HPDE6-E6E7 (cell line): Measurements from ENCODE around the gene EIF1AD.
"Not testable (repeated sequence)": the region's sequence is repeated elsewhere in the genome, so short reads cannot be mapped to it uniquely, and the experiment has no call there.

Source experiments
- DNase-seq: peaks from one replicate; pipeline ENCODE4 v3.0.0; 2011; ENCODE audit warnings: missing footprints; ENCODE audit errors: extremely low spot score

Gene EIF1AD

DNA sequence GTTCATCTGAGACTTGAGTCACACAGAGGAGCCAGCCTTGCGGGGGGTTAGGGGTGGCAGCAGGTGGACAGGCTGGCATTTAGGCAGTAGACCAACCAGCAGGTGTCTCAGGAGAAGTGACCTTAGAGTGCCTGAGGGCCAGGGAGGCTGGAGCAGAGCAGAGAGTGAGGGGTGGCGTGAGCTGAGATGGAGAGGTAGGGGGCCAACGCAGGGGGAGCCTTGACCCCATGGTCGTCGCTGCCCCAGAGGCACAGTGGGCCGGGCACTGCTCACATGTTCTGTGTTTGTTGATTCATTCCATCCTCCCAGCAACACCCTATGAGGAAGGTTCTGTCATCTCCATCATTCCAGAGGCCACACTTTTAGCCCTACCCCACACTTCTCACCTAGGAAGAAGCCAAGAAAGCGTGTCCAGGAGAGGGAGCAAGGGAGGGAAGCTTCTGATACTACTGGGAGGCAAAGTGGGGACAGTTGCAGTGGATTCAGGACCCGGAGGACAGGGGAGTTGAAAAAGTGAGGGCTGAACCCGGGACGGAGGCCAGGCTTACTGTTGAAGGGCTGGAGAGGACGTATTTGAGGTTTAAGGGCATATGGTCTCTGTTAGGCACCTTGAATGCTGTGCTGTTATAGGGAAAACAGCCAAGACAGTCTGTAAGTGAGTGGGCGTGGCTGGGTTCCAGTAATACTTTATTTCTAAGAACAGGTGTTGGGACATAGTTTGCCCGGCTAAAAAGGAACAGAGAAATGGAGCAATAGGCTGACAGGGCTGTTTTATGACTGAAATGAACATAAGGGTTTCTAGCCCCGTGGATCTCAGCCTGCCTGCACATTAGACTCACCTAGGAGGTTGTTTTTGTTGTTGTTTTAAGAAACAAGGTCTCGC is 33.1 kb downstream of the EIF1AD start:
- DNase-seq: no peak

DNA sequence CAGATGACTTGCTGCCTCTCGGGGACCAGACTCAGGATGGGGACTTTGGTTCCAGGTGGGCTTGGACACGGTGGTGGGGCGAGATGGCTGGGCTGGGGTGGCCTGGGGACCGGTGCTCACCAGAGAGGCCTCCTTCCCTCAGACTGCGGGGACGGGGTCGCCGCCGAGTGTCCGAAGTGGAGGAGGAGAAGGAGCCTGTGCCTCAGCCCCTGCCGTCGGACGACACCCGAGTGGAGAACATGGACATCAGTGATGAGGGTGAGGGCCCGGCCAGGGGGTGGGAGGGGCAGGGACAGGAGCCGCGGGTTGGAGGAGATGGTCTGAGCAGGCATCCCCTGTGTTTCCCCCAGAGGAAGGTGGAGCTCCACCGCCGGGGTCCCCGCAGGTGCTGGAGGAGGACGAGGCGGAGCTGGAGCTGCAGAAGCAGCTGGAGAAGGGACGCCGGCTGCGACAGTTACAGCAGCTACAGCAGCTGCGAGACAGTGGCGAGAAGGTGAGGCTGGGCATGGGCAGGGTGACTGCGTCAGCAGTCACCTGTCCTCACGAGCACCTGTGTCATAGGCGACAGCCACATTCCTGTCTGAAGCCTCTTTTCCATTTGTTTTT is 34.5 kb downstream of the EIF1AD start:
- no peak for DNase-seq

DNA sequence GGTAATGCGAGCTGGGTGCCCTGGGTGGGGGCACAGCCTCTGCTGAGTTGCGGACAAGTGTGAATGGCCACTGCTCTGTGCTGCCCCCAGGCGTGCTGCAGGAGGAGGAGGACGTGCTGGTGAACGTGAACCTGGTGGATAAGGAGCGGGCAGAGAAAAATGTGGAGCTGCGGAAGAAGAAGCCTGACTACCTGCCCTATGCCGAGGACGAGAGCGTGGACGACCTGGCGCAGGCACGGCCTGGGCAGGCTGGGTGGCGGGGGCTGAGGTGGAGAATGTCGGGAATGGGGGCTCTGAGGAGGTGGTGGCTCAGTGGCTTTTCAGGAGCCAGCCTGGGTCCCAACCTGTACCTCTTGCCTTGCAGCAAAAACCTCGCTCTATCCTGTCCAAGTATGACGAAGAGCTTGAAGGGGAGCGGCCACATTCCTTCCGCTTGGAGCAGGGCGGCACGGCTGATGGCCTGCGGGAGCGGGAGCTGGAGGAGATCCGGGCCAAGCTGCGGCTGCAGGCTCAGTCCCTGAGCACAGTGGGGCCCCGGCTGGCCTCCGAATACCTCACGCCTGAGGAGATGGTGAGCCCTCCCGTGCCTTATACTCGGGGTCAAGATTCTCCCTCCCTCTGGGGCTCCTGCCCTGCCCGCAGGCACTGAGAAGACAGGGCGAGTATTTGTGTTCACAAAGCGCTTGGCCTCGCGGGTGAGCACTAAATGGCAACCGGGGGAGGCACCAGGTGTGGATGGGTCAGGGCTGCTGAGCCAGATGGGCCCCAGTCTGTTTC is 35.8 kb downstream of the EIF1AD start:
- DNase-seq: no peak

DNA sequence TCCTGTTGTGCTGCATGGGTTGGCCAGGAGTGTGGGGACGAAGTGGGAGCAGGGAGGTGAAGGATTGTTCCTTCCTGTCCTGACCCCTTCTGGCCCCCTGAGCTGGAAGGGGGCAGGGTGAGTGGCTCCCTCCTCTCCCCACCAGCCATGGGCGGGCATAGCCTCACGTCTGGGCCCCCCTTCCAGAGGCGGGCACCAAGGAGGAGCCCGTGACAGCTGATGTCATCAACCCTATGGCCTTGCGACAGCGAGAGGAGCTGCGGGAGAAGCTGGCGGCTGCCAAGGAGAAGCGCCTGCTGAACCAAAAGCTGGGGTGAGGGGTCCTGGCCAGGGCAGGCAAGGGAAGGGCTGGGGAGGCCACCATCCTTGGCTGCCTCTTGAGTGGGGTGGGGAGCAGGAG is 37.1 kb downstream of the EIF1AD start:
- no peak for DNase-seq

DNA sequence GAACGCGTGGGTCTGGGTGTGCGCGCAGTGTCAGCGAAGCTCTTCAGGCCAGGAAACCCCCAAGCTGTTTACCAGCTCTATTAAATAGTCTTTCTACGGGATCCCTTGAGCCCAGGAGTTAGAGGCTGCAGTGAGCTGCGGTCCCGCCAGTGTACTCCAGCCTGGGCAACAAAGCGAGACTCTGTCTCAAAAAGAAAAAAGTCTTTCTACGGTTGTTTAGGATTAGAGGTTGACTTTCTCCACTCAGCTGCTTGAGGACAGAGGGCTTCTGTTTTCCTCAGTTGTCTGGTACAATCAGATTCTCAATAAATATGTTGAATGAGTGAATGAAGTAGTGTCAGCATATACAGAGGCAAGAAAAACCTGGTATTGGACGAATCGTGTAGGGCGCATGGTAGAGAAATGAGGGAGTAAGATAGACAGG is 39.8 kb downstream of the EIF1AD start:
- DNase-seq: no peak

DNA sequence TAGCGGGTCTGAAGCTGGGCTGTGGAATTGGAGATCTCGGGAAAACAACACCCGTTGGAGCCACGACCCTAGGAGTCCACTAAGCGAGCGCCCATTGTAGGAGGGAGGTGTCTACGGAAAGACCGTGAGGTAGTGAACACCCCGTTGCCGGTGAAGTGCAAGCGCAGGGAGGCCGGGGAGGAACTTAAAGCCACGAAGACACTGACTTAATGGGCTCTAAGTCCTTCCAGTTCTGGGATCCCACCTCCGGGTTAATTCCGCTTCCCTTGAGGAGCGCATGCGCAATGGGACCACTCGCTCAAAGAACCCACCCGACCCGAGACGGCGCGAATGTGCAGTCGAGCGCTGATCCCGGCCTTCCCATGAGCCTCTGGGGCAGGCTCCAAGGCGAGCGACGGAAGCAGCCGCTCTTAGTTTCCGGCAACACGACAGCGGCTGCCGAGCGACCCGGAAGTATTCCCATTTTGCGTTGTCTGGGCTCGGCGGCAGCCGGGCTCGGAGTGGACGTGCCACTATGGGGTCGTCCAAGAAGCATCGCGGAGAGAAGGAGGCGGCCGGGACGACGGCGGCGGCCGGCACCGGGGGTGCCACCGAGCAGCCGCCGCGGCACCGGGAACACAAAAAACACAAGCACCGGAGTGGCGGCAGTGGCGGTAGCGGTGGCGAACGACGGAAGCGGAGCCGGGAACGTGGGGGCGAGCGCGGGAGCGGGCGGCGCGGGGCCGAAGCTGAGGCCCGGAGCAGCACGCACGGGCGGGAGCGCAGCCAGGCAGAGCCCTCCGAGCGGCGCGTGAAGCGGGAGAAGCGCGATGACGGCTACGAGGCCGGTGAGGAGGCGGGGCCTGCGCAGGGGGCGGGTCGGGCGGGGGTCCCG is 40.5 kb downstream of the EIF1AD start, which contains the start of gene SART1:
SART1 (plus strand) TSS at position 468 of the 874 bp plus-strand sequence; CDS start at position 515, 47 bp downstream.
- peak; percentile 99 for DNase-seq

DNA sequence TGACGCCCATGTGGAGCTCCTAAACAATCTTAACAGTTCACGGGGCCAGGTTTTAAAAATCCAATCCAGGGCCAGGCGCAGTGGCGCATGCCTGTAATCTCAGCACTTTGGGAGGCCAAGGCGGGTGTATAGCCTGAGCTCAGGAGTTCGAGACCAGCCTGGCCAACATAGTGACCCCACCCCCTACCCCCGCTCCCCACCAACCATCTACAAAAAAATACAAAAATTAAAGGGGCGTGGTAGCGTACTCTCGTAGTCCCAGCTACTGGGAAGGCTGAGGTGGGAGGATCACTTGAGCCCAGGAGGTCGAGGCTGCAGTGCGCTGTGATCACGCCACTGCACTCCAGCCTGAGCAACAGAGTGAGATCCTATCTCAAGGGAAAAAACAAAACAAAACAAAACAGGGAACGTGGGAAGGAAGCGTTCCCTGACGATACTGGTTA is 41.1 kb downstream of the EIF1AD start:
- DNase-seq: no peak

DNA sequence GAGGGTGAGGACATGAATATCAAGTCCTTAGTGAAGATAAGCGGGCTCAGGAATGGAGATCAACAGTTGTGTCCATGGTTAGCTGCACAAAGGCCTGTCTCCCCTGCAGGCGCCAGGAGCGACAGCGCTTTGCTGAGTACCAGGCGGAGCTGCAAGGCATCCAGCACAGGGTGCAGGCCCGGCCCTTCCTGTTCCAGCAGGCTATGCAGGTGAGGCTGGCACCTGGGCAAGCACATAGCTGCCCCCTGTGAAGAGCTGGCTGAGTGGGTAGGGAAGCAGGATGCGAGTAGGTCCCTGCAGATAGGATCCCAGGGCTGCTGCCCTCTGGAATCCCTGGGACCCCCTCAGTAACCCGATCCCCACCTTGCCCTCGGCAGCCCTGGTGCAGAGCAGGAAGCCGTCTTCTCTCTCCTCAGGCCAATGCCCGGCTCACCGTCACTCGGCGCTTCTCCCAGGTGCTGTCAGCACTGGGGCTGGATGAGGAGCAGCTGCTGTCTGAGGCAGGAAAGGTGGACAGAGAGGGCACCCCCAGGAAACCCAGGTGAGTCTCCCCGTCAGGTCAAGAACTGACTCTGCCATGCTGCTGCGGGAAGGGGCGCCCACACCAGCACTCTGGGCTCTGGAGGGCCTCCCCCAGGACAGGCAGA is 43.1 kb downstream of the EIF1AD start:
- no peak for DNase-seq

DNA sequence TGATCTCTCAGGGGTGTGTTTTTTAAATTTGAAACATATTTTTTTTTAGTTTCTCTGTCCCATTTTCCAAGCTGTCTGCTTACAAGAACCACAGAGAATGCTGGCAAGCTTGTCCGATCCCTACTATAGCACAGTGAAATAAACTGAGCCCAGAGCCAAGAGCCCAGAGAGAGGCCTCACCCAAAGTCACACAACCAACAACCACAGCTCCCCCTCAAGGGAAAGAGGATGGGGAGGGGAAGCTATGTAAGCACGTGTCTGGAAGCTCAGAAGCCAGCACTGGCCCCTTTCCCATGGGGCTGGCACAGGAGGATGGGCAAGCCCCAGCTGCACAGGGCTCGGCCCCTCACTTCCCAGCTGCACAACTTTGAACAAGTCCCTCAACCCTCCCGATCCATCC is 43.7 kb downstream of the EIF1AD start:
- no peak for DNase-seq

DNA sequence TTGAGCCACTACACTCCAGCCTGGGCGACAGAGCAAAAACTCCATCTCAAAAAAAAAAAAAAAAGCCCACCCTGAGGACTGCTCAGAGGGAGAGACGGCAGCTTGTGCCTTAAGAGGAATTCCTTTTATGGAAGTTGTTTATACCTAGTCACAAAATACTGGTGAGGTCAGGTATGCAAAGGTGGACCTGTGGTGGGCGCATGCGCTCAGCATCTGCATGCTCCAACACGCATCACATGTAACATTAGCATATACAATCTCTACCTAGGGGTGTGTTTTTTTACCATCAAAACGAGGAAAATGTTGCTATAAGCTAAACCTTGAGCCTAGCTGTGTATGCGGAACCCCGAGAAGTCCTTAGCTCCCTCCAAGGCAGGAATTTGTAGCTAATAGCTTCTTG is 47.2 kb downstream of the EIF1AD start:
- DNase-seq: no peak

DNA sequence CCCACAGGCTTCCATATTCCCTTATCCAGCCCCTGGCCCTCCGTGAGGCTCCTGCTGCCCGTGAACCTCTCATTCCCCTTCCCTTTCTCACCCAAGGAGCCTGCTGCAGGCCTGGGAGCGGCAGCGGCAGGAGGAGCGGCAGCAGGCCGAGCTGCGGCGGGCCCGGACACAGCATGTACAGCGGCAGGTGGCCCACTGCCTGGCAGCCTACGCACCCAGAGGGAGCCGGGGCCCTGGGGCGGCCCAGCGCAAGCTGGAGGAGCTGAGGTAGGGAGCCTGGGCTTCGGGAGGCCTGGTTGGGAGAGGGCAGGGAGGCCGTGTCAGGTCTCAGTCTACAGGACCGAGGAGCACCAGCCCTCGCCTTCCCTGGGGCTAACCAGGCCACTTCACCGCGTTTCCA is 48.5 kb downstream of the EIF1AD start:
- no peak for DNase-seq

DNA sequence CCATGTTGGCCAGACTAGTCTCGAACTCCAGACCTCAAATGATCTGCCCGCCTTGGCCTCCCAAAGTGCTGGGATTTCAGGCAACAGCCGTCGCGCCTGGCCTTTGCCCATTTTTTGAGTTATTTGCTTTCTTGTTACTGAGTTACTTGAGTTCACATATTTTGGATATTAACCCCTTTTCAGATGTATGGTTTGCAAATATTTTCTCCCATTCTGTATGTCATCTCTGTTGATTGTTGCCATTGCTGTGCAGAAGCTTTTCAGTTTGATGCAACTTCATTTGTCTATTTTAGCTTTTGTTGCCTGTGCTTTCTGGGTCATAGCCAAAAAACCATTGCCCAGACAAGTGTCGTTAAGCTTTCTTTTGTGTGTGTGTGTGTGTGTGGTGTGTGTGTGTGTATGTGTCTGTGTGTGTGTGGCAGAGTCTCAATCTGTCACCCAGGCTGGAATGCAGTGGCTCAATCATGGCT is 49.9 kb downstream of the EIF1AD start:
- DNase-seq: no peak

DNA sequence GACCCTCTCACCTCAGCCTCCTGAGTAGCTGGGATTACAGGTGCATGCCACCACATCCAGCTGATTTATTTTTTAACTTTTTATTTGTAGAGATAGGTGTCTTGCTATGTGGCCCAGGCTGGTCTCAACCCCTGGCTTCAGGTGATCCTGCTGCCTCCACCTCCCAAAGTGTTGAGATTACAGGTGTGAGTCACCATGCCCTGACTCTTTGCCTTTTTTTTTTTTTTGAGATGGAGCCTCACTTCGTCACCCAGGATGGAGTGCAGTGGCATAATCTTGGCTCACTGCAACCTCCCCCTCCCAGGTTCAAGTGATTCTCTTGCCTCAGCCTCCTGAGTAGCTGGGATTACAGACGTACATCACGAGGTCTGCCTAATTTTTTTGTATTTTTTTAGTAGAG is 50.3 kb downstream of the EIF1AD start:
- DNase-seq: not testable (repeated sequence)

DNA sequence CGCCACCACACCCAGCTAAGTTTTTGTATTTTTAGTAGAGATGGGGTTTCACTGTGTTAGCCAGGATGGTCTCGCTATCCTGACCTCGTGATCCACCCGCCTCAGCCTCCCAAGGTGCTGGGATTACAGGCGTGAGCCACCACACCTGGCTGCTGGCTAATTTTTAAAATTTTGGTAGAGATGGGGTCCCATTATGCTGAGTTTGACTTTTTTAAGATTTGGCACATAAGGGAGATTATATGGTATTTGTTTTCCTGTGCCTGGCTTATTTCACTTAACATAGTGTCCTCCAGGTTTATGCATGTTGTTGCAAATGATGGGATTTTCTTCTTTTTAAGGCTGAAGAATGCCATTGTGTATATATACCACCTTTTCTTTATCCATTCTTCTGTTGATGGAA is 51.2 kb downstream of the EIF1AD start:
- DNase-seq: not testable (repeated sequence)

DNA sequence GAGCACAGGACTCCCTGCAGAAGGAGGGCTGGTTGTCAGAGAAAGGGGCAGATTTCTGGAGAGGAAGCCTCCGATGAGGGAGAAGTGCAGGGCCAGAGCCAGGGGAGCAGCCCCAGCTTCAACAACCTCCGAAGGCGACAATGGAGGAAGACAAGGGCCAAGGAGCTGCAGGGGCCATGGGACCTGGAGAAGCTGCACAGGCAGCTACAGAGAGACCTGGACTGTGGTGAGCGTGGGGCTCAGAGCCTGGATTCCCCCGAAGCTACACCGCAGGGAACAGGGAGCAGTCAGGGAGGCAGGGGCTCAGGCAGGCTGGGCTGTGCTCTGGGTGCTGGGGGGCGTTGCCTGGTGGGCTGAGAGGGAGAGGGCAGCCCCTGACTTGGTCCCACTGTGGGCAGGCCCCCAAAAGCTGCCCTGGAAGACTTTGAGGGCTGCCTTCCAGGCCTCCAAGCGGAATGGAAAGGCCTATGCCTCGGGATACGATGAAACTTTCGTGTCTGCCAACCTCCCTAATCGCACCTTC is 54.3 kb downstream of the EIF1AD start:
- DNase-seq: no peak

DNA sequence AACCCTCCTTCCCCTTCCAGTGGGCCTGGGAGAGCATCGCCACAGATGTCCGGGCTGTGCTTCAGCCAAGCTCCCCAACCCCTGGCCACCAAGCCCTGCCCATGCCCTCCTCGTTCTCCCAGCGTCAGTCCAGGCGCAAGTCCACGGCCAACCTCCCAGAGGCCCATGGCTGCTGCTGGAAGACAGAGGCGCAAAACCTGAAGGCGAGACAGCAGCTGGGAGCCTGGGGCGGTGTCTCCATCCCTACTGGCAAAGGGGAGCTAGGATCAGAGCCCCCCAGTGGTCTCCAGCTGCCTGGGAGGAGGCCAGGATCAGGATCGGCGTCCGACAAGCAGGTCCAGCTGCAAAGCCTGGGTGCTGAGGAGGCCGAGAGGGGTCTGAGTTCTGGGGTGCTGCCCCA is 54.8 kb downstream of the EIF1AD start:
- DNase-seq: no peak

DNA sequence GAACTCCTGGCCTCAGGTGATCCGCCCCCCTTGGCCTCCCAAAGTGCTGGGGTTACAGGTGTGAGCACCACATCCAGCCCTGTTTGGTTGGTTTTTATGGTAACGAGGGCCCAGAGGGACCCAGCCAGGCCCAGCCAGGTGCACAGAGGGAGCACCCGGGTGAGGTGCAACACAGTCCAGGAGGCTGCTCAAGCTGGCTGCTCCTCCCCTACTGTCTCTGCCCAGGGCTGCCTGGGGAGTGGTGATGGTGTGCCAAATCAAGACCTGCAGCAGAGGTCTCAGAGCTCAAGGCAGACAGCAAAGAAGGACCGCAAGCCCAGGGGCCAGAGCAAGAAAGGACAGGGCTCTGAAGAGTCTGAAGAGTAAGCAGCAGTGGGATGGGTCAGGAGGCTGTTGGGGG is 55.3 kb downstream of the EIF1AD start:
- no peak for DNase-seq
